KMS-11 (cell line): ENCODE data around the gene HCFC2.

Experiments
- H2AFZ ChIP-seq: fragments of 200-600 bp; sonication (generic); 2 replicates; pipeline ENCODE4 v1.6.1; 2016; ENCODE audit warnings: antibody characterized with exemption, mixed run types, low read depth
- H3K27ac ChIP-seq: fragments of 200-600 bp; sonication (generic); 2 replicates; pipeline ENCODE4 v1.6.1; 2016; ENCODE audit warnings: mild to moderate bottlenecking, mixed run types
- H3K27me3 ChIP-seq: fragments of 200-600 bp; sonication (generic); 2 replicates; pipeline ENCODE4 v1.6.1; 2017; ENCODE audit warnings: mild to moderate bottlenecking, low read depth, mixed run types, moderate library complexity; ENCODE audit not compliant: insufficient read depth
- H3K36me3 ChIP-seq: fragments of 200-600 bp; sonication (generic); 2 replicates; pipeline ENCODE4 v1.6.1; 2017; ENCODE audit warnings: mild to moderate bottlenecking, mixed run types; ENCODE audit not compliant: insufficient read depth
- H3K4me1 ChIP-seq: fragments of 200-600 bp; sonication (generic); 2 replicates; pipeline ENCODE4 v1.6.1; 2016; ENCODE audit warnings: mild to moderate bottlenecking, low read depth, mixed run types; ENCODE audit not compliant: poor library complexity, severe bottlenecking
- H3K4me2 ChIP-seq: fragments of 200-600 bp; sonication (generic); 2 replicates; pipeline ENCODE4 v1.7.0; 2016; ENCODE audit warnings: mild to moderate bottlenecking, mixed run types
- H3K4me3 ChIP-seq: fragments of 200-600 bp; sonication (generic); IDR thresholded peaks from 2 replicates; pipeline ENCODE4 v1.6.1; 2017; ENCODE audit warnings: low read depth, low read length, mixed read lengths; ENCODE audit not compliant: insufficient read depth
- H3K79me2 ChIP-seq: fragments of 200-600 bp; sonication (generic); 2 replicates; pipeline ENCODE4 v1.6.1; 2016; ENCODE audit warnings: low read depth, mixed run types; ENCODE audit not compliant: insufficient read depth
- H3K9ac ChIP-seq: fragments of 200-600 bp; sonication (generic); 2 replicates; pipeline ENCODE4 v1.6.1; 2016; ENCODE audit warnings: mild to moderate bottlenecking, mixed run types
- H4K20me1 ChIP-seq: fragments of 200-600 bp; sonication (generic); 2 replicates; pipeline ENCODE4 v1.6.1; 2016; ENCODE audit warnings: mild to moderate bottlenecking, mixed run types; ENCODE audit not compliant: insufficient read depth
- TF ChIP-seq, protein P1 (sequence below): fragments of 200-600 bp; sonication (generic); conservative IDR thresholded peaks from 2 replicates; pipeline ENCODE4 v1.6.1; 2017; ENCODE audit warnings: low read depth, mild to moderate bottlenecking, antibody characterized with exemption, low read length, moderate library complexity, mixed read lengths

Gene HCFC2

GRCh38 chr12:104150416-104150815 lies 86.1 kb downstream of the HCFC2 start:
- Histone ChIP-seq H3K27ac (no peak overlapping the region), H3K79me2 (no peaks in the 10 kb centered on the region), H3K27me3 (no peaks in the 10 kb centered on the region), H3K4me3 (no peak overlapping the region), H3K4me1 (no peaks in the 10 kb centered on the region), H2AFZ (no peak overlapping the region), H3K36me3 (no peaks in the 10 kb centered on the region), H4K20me1 (no peaks in the 10 kb centered on the region), H3K9ac (no peak overlapping the region), H3K4me2 (no peak overlapping the region)
- TF ChIP-seq, protein P1, sequence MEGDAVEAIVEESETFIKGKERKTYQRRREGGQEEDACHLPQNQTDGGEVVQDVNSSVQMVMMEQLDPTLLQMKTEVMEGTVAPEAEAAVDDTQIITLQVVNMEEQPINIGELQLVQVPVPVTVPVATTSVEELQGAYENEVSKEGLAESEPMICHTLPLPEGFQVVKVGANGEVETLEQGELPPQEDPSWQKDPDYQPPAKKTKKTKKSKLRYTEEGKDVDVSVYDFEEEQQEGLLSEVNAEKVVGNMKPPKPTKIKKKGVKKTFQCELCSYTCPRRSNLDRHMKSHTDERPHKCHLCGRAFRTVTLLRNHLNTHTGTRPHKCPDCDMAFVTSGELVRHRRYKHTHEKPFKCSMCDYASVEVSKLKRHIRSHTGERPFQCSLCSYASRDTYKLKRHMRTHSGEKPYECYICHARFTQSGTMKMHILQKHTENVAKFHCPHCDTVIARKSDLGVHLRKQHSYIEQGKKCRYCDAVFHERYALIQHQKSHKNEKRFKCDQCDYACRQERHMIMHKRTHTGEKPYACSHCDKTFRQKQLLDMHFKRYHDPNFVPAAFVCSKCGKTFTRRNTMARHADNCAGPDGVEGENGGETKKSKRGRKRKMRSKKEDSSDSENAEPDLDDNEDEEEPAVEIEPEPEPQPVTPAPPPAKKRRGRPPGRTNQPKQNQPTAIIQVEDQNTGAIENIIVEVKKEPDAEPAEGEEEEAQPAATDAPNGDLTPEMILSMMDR, result no peak

GRCh38 chr12:104152685-104153241 lies 88.4 kb downstream of the HCFC2 start:
- TF ChIP-seq, protein P1, result no peak
- H2AFZ ChIP-seq, result no peak overlapping the region

DNA sequence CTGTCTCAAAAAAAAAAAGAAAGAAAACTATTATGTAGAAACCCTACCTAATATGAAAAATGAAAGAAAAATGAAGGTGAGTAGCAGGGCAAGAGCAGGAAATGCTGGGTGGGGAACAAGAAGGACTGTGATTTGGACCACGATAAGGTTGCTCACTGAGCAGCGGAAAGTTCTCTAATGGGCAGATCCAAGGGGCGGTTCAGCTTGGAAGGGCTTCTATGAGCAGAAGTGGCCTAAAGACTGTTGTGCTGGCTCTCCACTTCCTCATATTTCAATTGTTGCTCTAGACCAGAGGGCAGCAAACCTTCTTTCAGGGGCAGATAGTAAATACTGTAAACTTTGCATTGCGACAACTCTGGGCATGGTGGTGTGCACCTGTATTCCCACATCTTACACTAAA lies 90.0 kb downstream of the HCFC2 start:
- TF ChIP-seq, protein P1, result no peak
- H3K9ac ChIP-seq, result no peak overlapping the region
- H3K4me1 ChIP-seq, result no peaks in the 10 kb centered on the region
- no peak overlapping the region for H3K27ac ChIP-seq
- H2AFZ ChIP-seq, result no peak overlapping the region
- no peaks in the 10 kb centered on the region for H3K79me2 ChIP-seq
- H3K27me3 ChIP-seq, result no peaks in the 10 kb centered on the region
- H3K4me2 ChIP-seq, result no peak overlapping the region
- H3K4me3 ChIP-seq, result no peak overlapping the region
- no peaks in the 10 kb centered on the region for H4K20me1 ChIP-seq
- H3K36me3 ChIP-seq, result no peaks in the 10 kb centered on the region

More at GRCh38 chr12:104152685-104153241, 88.4 kb downstream of the HCFC2 start:
- Histone ChIP-seq H3K4me3 (no peak overlapping the region), H3K27me3 (no peaks in the 10 kb centered on the region), H3K4me2 (no peak overlapping the region), H3K36me3 (no peaks in the 10 kb centered on the region), H3K4me1 (no peaks in the 10 kb centered on the region), H3K79me2 (no peaks in the 10 kb centered on the region), H3K9ac (no peak overlapping the region), H3K27ac (no peak overlapping the region), H4K20me1 (no peaks in the 10 kb centered on the region)

DNA sequence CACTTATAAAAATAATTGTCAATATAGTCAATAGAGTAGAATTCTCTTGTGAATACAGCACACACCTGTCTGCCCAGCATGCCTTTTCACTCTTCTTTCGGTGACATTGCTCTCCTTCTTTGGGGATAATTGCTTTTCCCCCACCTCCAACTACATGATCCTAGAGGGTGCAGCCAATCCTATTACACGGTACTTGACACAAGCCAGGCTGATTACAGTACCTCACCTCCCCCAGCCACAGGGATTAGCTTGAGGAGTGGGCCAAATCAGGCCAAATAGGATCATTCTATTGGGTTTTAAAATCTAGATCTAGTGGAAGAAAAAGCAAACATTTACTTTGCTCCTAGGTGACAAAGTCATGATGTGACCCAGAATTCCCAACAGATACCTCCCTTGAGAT lies 90.5 kb downstream of the HCFC2 start:
- Histone ChIP-seq H3K27me3 (no peaks in the 10 kb centered on the region), H3K79me2 (no peaks in the 10 kb centered on the region), H3K27ac (no peak overlapping the region), H2AFZ (no peak overlapping the region), H3K9ac (no peak overlapping the region), H4K20me1 (no peaks in the 10 kb centered on the region), H3K4me1 (no peaks in the 10 kb centered on the region), H3K4me3 (no peak overlapping the region), H3K36me3 (no peaks in the 10 kb centered on the region), H3K4me2 (no peak overlapping the region)
- TF ChIP-seq, protein P1, result no peak
